ENCODE data around the gene GSC2.

The GSC2 gene

DNA sequence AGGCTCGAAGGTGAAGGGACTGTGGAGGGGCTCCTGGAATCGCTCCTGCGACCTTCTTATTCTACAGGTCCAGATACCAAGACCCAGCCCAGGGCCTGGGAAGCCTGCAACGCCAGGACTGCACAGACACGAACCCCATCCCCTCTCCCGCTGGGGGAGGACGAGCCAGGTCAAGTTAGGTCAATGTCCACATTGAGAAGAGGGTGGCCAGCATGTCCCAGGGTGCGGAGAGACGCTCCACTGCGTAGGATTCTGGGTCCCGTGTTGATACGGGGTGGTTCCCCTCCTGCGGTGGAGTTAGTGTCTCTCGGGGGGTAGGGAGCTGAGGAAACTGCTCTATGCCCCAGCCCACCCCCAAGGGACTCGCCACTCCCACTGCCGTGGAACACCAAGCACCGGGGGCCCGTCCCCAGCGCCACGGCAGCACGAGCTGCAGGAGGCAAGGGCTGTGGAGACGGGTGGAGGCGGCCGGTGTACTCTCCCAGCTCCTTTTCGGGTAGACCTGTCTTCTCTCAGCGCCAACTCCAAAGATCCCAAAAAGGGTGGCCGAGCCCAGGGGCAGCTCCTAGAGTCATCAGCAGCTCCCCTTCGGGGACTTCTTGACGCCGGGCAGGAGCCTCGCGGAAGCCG lies 1.6 kb downstream of the GSC2 start:
- no peak overlapping the region for H3K4me3 ChIP-seq (ENCODE audit: low read length)
- DNase-seq (ENCODE audit: low read depth): no peak
- TF ChIP-seq, protein P1, sequence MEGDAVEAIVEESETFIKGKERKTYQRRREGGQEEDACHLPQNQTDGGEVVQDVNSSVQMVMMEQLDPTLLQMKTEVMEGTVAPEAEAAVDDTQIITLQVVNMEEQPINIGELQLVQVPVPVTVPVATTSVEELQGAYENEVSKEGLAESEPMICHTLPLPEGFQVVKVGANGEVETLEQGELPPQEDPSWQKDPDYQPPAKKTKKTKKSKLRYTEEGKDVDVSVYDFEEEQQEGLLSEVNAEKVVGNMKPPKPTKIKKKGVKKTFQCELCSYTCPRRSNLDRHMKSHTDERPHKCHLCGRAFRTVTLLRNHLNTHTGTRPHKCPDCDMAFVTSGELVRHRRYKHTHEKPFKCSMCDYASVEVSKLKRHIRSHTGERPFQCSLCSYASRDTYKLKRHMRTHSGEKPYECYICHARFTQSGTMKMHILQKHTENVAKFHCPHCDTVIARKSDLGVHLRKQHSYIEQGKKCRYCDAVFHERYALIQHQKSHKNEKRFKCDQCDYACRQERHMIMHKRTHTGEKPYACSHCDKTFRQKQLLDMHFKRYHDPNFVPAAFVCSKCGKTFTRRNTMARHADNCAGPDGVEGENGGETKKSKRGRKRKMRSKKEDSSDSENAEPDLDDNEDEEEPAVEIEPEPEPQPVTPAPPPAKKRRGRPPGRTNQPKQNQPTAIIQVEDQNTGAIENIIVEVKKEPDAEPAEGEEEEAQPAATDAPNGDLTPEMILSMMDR (conservative IDR thresholded peaks at IDR 0.05; ENCODE audit: low read depth, low read length): no peak

DNA sequence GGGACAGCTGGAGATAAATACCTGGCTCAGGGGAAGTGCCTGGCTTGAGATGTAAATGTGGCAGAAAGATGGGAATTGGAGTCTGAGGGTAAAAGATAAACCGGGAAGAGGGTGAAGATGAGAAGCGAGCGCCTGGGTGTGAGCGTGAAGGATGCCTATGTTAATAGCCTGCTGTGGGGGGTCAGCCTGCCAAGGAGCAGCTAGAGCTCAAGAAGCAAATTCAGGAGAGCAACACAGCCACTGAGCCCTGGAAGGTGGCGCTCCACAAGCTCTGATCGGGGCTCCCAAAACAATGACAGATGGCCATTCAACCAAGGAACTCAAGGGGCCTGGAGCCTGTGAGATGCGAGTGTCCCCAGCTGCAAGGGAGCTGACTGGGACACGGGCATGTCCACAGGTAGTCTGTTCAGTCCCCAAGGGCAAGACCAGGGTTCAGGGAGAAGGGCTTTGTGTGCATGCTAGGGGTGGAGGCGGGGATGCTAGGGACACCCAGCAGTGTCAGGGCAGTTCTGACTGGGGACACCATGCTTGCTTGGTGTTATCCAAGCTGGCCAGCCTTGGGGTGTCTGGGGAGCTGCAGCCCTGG lies 2.8 kb downstream of the GSC2 start:
- no peak for DNase-seq (ENCODE audit: low read depth)
- TF ChIP-seq, protein P1 (conservative IDR thresholded peaks at IDR 0.05; ENCODE audit: low read depth, low read length): no peak

DNA sequence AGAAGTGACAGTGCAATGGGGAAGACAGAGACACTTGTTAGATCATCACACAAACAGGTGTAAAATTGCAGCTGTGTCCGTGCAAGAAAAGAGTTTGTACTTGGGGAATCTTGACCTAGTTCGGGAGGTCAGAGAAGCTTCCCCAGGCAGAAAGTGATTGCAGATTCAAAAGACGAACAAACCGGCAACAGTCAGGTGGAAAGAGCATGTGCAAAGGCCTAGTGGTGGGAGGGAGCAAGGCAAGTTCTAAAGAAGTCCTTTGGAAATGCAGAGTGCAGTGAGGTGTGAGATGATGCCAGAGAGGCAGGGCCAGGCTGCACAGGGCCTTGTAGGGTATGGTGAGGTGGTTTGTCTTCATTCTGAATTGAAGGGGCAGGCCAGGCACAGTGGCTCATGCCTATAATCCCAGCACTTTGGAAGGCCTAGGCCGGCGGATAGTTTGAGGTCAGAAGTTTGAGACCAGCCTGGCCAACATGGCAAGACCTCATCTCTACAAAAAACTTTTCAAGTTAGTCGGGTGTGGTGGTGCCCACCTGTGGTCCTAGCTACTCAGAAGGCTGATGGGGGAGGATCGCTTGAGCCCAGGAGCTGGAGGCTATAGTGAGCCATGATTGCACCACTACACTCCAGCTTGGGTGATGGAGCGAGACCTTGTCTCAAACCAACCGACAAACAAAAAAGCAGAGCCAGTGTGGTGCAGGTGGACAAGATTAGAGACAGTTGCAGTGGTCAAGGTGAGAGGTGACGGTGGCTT lies 3.7 kb downstream of the GSC2 start:
- no peak for DNase-seq (ENCODE audit: low read depth)
- H3K4me3 ChIP-seq (ENCODE audit: low read length): no peak overlapping the region
- TF ChIP-seq, protein P1 (conservative IDR thresholded peaks at IDR 0.05; ENCODE audit: low read depth, low read length): no peak

More for the DNA sequence above, 2.8 kb downstream of the GSC2 start:
- H3K4me3 ChIP-seq (ENCODE audit: low read length): no peak overlapping the region

DNA sequence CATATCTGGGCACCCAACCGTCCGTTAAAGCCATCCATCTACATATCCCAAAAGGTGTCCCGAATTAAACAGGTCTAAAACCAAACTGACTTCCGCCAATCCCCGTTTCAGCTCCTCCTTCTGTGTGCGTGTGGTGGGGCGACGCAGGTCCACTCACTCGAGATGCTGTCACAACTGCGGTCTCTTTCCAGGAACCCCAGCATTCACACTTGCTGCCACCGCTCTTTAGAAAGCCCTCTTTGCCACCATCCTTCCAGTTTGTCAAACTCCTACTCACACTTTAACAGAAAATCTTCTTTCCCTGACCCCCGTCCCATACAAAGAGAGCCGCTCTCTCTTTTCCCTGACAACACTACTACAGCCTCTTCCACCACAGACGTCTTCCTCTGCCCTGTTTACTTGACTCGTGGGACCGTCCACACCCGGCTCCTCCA lies 6.1 kb downstream of the GSC2 start:
- TF ChIP-seq, protein P1 (conservative IDR thresholded peaks at IDR 0.05; ENCODE audit: low read depth, low read length): no peak
- no peak for DNase-seq (ENCODE audit: low read depth)
- H3K4me3 ChIP-seq (ENCODE audit: low read length): peak overlapping the region; percentile 71

DNA sequence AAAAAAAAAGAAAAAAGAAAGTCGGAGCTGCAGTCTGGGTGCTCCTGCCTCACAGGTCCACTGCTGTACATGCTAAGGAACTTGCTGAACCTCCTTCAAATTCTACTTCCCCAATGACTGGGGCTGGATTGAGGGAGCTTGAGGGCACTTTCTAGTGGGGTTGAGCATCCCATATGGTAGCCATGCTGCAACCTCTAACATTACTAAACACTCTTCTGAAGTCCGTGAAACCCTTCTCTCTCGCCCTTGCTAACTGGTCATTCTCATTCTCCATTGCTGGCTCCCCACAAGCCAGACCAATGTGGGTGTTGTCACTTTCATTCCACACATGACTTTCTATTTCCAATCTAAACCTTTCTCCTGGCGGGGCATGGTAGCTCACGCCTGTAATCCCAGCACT lies 6.9 kb downstream of the GSC2 start:
- TF ChIP-seq, protein P1 (conservative IDR thresholded peaks at IDR 0.05; ENCODE audit: low read depth, low read length): no peak
- no peak overlapping the region for H3K4me3 ChIP-seq (ENCODE audit: low read length)
- DNase-seq (ENCODE audit: low read depth): no peak

DNA sequence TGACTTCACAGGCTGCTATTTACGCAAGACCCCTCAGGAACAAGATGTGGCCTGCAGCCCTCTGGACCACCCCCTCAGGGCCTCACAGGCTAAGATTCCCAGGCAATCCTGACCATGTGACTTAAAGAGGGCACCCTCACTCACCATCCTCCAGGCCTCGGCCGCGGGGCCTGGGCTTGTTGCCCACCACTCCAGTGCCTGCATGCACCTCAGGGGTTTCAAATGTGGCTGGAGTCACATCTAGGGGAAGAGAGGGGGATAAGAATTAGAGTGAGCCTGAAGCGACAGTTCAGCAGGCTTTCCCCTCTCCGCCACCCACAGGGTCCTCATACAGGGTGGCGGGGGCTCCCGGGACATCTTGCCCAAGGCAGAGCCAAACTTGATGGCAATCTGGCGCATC lies 7.7 kb downstream of the GSC2 start:
- H3K4me3 ChIP-seq (ENCODE audit: low read length): no peak overlapping the region
- TF ChIP-seq, protein P1 (conservative IDR thresholded peaks at IDR 0.05; ENCODE audit: low read depth, low read length): no peak
- no peak for DNase-seq (ENCODE audit: low read depth)
